ENCODE measurements around the gene RIF1. TPM values are rescaled to one million over a fixed set of nuclear protein-coding genes. Genes with fewer than 3 reads are reported as not detected.

Gene RIF1
- total RNA-seq, 1 experiment from 2014 or later, result 123 TPM

DNA sequence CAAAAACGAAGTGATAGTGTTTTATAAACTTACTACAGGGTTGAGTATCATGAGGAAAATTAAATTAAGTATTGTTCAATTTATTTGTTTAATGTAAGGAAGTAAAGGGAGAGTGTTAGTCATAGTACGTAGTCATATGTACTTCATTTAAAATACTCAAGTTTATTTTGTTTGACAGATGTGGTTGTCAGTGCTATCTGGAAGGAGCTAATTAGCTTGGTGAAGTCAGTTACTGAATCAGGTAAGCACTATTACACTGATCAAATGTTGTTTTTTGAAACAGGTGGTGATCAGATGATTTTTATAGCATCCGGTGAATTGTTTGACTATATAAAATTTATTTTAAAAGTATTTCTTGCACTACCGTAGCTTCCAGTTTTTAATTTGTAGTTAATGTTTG is 28.8 kb downstream of the RIF1 start:
- Histone ChIP-seq H3K4me2 (ENCODE audit: insufficient read depth, insufficient read length, low read length) (no peak overlapping the region), H2BK20ac (ENCODE audit: low read depth, low read length, poor library complexity, severe bottlenecking) (no peak overlapping the region), H2AK5ac (ENCODE audit: insufficient read length, low read length) (no peak overlapping the region), H3K23me2 (ENCODE audit: insufficient read length, low read depth, low read length, poor library complexity, severe bottlenecking) (no peaks in the 10 kb centered on the region), H4K8ac (replicated peaks; ENCODE audit: insufficient read length, low read depth, low read length) (no peak overlapping the region), H3K4me1 (ENCODE audit: insufficient read depth, low read length) (no peaks in the 10 kb centered on the region), H2BK12ac (ENCODE audit: insufficient read length, low read depth, low read length) (no peak overlapping the region), H3K18ac (ENCODE audit: insufficient read length, low read depth, low read length) (no peak overlapping the region), H3K27ac (ENCODE audit: insufficient read length, low read depth, low read length) (no peak overlapping the region), H3K9me3 (ENCODE audit: control insufficient read depth, low read depth, low read length) (no peaks in the 10 kb centered on the region), H2BK15ac (ENCODE audit: low read depth, low read length) (no peak overlapping the region), H3K4ac (ENCODE audit: low read depth, low read length) (no peak overlapping the region), H3K56ac (ENCODE audit: insufficient read length, low read depth, low read length) (no peak overlapping the region), H4K5ac (ENCODE audit: insufficient read length, low read depth, low read length) (no peak overlapping the region), H3K79me2 (ENCODE audit: insufficient read depth, low read length) (no peaks in the 10 kb centered on the region), H3K27me3 (ENCODE audit: insufficient read depth, low read length) (no peaks in the 10 kb centered on the region), H2BK120ac (ENCODE audit: low read depth, low read length, poor library complexity, severe bottlenecking) (no peak overlapping the region), H2BK5ac (ENCODE audit: insufficient read length, low read length) (no peak overlapping the region), H4K20me1 (ENCODE audit: control insufficient read depth, insufficient read depth, insufficient read length) (no peaks in the 10 kb centered on the region), H3K79me1 (ENCODE audit: insufficient read depth, low read depth, low read length, poor library complexity, severe bottlenecking) (no peaks in the 10 kb centered on the region), H3T11ph (ENCODE audit: low read length) (no peak overlapping the region), H3K14ac (ENCODE audit: insufficient read depth, low read length) (no peak overlapping the region), H4K91ac (ENCODE audit: insufficient read length, low read depth, low read length) (no peak overlapping the region), H3K23ac (ENCODE audit: insufficient read length, low read depth, low read length) (no peak overlapping the region), H2AFZ (ENCODE audit: low read length) (no peak overlapping the region), H3K9ac (ENCODE audit: extremely low read depth, insufficient read length, low read length) (no peak overlapping the region)
- no peaks in the 10 kb centered on the region for H3K9me3 Mint-ChIP-seq
- WGBS (ENCODE audit: extremely low coverage, insufficient read length, low lambda C conversion rate), result 100% methylated on average over 1 of the region's 4 CpGs
- no peaks in the 10 kb centered on the region for H3K27me3 Mint-ChIP-seq (ENCODE audit: low read depth)
- no peak overlapping the region for H3K4me3 Mint-ChIP-seq
- H3K4me1 Mint-ChIP-seq, result peaks cover 2 to 3% of the 10 kb centered on the region in 2 experiments
- H3K36me3 Mint-ChIP-seq (ENCODE audit: insufficient read depth in 1 of 3, low read depth in 3 of 3), result peaks cover 35 to 92% (median 84%) of the 10 kb centered on the region in 3 experiments; a peak in 6 of 7 replicates
- no peak overlapping the region for H3K27ac Mint-ChIP-seq
- DNase-seq, result no peak
- no peak for TF ChIP-seq CTCF (conservative IDR thresholded peaks at IDR 0.05)
